Mucosa of gallbladder (tissue), 1 donor: Measurements from ENCODE around the gene COX7A2. TPM values are rescaled to one million over a fixed set of nuclear protein-coding genes. Genes with fewer than 3 reads are reported as not detected.

Experiments
- DNase-seq: peaks from one replicate; pipeline ENCODE4 v3.0.0-alpha.2; 2020; ENCODE audit warnings: low spot score
- total RNA-seq: library from RNA; stranded (reverse); gene quantifications from one replicate; pipeline ENCODE4 v1.2.1, GENCODE V29; 2021
- donor health status: DM: no; HTN: no; CAD: no.

The COX7A2 gene
- total RNA-seq, 1 donor from 2014 or later: 376 TPM

DNA sequence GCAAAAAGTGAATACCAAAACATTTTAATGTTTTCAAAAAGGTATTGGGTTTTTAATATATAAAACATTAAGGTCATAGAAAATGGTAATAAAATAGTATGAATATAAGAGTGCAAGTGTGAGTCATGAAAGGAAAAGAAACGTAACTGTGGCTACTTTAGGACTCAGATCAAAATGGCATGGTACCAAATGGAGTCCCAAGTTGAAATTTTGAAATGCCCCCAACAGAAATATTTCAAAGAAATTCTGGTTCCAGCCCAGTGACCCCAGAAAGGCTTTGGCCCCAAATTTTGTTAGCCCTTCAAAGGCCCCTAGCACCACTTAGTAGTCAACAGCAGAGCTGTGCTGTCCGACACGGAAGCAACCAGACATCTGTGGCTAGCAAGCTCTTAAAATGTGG lies 43.7 kb downstream of the COX7A2 start:
- no peak for DNase-seq

DNA sequence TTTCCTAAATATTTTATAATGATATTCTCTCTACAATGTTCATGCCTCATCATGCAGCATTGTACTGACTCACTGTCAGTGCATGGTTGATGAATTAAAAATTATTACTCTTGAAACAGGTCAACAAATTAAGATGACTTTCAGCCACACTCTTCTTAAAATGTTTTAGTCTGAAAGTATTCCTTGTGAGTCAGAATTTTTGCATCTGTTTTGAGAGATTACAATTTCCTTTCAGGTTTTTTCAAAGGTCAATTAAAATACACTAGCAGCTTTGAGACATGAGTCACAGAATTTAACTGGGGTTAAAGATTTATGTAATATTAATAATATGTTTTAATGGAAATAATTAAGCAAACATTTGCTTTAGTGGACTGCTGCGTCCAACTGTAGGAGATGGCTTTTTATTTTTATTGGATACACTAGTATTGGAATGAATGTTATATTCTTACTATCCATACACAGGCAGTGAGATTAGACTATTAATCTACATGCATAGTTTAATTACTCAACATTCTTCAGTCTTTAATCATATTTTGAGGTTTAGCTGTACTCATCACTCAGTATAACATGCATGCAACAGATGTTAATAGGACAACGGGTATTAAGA lies 47.4 kb downstream of the COX7A2 start:
- DNase-seq: no peak

DNA sequence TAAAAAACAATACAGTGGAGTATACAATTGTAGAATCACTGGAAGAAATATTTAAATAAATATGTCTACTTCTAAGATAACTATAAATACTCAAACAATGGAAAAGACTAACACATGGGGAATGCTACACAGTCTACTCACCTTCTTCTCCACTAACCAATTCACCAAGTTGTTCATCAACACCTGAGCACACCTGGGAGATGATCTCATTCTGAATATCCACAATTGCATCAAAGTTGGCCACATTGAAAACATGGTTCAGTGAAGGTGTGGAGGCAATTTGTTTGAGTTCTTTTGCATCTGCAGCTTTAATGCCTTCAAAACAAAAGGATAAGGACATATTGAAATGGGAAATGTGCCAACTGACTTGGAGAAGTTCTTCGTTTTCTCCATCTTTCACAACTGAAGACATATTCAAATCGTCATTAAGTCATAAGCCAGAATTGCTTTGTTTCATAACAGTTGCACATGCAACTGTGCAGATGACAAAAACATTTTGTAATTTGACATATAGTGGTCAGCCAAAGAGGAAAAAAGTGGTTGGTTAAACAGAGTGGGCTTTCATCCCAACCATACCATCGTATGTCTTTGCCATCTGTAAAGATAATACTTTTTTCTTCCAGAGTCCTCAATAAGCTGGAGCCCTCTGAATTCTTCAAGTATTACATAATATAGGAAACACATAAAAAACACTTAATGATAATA lies 55.2 kb downstream of the COX7A2 start:
- DNase-seq: no peak

Other genes starting within 250 kb of the COX7A2 start
- 46.8 TPM for gene COL12A1, start 37.7 kb downstream of the COX7A2 start, total RNA-seq
- 102 TPM for gene TMEM30A, start 41.0 kb upstream of the COX7A2 start, total RNA-seq
- 22.9 TPM for gene FILIP1, start 250.0 kb upstream of the COX7A2 start, total RNA-seq